ENCODE measurements around the gene GRAMD4. TPM values are rescaled to one million over a fixed set of nuclear protein-coding genes. Genes with fewer than 3 reads are reported as not detected.

Gene GRAMD4
- total and polyA plus RNA-seq, 10 of the 15 experiments (the other 5 are each of a cell fraction or from before 2014, with no cell fraction given): 0.21 to 45.5 (median 10.6) TPM

DNA sequence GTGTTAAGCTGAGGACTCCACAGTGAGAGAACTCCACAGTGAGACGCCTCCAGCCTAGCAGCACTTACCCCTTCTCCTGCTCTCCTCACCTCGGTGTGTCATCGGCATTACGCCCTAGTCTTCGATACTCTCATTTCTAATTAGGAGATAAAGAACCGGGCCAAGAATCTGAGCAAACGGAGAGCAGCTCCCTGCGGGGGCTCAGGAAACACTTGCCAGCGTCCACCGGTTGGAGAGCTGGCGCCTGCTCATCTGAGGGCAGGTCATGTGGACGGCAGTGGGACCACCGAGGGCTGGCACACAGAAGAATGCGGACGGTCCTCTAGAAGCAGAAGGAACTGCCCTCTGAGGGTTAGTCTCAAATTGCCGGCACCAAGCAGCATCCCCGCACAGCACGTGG lies 104.9 kb downstream of the GRAMD4 start (continued):
- TF ChIP-seq, protein P1, sequence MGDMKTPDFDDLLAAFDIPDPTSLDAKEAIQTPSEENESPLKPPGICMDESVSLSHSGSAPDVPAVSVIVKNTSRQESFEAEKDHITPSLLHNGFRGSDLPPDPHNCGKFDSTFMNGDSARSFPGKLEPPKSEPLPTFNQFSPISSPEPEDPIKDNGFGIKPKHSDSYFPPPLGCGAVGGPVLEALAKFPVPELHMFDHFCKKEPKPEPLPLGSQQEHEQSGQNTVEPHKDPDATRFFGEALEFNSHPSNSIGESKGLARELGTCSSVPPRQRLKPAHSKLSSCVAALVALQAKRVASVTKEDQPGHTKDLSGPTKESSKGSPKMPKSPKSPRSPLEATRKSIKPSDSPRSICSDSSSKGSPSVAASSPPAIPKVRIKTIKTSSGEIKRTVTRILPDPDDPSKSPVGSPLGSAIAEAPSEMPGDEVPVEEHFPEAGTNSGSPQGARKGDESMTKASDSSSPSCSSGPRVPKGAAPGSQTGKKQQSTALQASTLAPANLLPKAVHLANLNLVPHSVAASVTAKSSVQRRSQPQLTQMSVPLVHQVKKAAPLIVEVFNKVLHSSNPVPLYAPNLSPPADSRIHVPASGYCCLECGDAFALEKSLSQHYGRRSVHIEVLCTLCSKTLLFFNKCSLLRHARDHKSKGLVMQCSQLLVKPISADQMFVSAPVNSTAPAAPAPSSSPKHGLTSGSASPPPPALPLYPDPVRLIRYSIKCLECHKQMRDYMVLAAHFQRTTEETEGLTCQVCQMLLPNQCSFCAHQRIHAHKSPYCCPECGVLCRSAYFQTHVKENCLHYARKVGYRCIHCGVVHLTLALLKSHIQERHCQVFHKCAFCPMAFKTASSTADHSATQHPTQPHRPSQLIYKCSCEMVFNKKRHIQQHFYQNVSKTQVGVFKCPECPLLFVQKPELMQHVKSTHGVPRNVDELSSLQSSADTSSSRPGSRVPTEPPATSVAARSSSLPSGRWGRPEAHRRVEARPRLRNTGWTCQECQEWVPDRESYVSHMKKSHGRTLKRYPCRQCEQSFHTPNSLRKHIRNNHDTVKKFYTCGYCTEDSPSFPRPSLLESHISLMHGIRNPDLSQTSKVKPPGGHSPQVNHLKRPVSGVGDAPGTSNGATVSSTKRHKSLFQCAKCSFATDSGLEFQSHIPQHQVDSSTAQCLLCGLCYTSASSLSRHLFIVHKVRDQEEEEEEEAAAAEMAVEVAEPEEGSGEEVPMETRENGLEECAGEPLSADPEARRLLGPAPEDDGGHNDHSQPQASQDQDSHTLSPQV (IDR thresholded peaks at IDR 0.05): no peak
- no peak for TF ChIP-seq TARDBP (IDR thresholded peaks at IDR 0.05; ENCODE audit: borderline replicate concordance)
- no peak for TF ChIP-seq CHD1 (IDR thresholded peaks at IDR 0.05; ENCODE audit: low read depth, low read length)
- no peak for TF ChIP-seq ETV6 (conservative IDR thresholded peaks at IDR 0.05 in 1 of 2, IDR thresholded peaks at IDR 0.05 in 1 of 2; ENCODE audit: borderline replicate concordance in 1 of 2, low read depth in 1 of 2)
- no peak for TF ChIP-seq NBN (IDR thresholded peaks at IDR 0.05)

DNA sequence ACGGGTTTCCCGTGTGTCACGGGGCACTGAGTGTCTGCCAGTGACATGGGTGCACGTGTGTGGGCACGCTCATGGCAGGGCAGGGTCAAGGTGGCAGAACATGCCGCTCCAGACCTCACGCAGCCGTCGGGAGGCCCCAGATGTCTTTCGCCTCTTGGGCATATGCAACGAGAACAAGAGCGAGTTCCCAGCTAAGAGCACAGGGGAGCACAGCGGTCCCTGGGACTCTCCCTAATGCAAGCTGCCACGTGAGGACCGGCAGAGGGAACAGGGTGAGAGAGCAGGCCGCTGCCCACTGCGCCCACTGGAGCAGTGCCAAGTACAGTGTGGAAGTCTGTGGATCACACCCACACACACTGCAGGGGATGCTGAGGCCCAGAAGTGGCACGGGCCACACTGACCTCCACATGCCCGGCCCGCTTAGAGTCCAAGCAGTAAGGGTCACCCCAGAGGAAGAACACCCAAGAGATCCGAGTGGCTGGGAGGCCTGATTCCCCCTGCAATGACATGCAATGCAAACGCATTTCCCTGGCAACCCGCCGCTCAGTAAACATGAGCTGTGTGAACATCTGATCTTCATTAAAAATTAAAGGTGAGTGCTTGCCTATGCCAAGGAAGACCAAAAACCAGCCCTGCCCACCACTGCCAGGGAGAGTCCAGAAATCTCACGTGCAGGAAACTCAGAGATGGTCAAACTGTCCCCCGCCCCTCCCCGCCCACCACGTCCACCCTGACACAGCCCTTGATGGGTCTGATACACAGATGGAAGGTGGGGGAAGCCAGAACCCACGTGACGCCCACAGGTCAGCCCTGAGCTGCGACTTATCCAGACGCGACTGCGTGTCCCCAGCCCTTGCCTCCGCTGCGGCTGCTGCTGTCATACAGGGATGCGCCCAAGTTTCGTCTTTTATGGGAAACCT lies 106.1 kb downstream of the GRAMD4 start:
- TF ChIP-seq SMARCA5 (IDR thresholded peaks at IDR 0.05) (no peak), ZNF274 (IDR thresholded peaks at IDR 0.05; ENCODE audit: insufficient read depth, insufficient read length) (no peak), BHLHE40 (IDR thresholded peaks at IDR 0.05; ENCODE audit: borderline replicate concordance in 1 of 2, low read depth in 2 of 2, low read length in 1 of 2) (peak in 1 of 2 experiments; percentile 11; a peak in 1 of 4 replicates), ZZZ3 (IDR thresholded peaks at IDR 0.05; ENCODE audit: control insufficient read depth, insufficient read length, low read depth) (no peak)
- TF ChIP-seq, protein P2, sequence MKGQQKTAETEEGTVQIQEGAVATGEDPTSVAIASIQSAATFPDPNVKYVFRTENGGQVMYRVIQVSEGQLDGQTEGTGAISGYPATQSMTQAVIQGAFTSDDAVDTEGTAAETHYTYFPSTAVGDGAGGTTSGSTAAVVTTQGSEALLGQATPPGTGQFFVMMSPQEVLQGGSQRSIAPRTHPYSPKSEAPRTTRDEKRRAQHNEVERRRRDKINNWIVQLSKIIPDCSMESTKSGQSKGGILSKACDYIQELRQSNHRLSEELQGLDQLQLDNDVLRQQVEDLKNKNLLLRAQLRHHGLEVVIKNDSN (IDR thresholded peaks at IDR 0.05; ENCODE audit: borderline replicate concordance, extremely low read length, insufficient read depth, low read depth, low read length): peak; percentile 47
- ChIA-PET RAD21 (ENCODE audit: unreplicated experiment) (no interaction called here), SMC1A (ENCODE audit: uncharacterized antibody, unreplicated experiment) (no interaction called here), POLR2A (no interaction called here), CTCF (interaction anchor here (0.9 to 1.6 kb wide), 3 partner anchors 15 to 163 kb away, joined by 3 to 5 read pairs (median 3); no protein-coding TSS in a partner anchor)
- Histone ChIP-seq H3K9me3 (replicated peaks; ENCODE audit: control insufficient read depth, insufficient read depth, low read length) (no peaks in the 10 kb centered on the region), H3K4me3 (no peak overlapping the region), H3K4me1 (ENCODE audit: control insufficient read depth, insufficient read depth, low read length) (peaks cover 12% of the 10 kb centered on the region), H3K27me3 (replicated peaks in 1 of 2; ENCODE audit: control insufficient read depth in 2 of 2, insufficient read depth in 2 of 2, low read length in 1 of 2) (no peaks in the 10 kb centered on the region), H3K36me3 (ENCODE audit: control insufficient read depth in 2 of 2, insufficient read depth in 2 of 2, low read length in 1 of 2) (peaks cover 7 to 9% of the 10 kb centered on the region in 2 experiments; a peak in 3 of 4 replicates), H3K27ac (ENCODE audit: control insufficient read depth, insufficient read depth) (no peak overlapping the region), H3K9ac (ENCODE audit: control insufficient read depth, insufficient read depth, low read length) (no peak overlapping the region), H3K4me2 (ENCODE audit: control insufficient read depth, insufficient read depth) (no peak overlapping the region), H4K20me1 (ENCODE audit: control insufficient read depth, insufficient read depth) (peaks cover 3% of the 10 kb centered on the region; the same call in 1 of the 2 replicates), H3K79me2 (ENCODE audit: control insufficient read depth, insufficient read depth, low read length) (peaks cover 6% of the 10 kb centered on the region), H2AFZ (ENCODE audit: control insufficient read depth, low read depth, low read length) (no peak overlapping the region)
- in situ Hi-C loops (cut with MboI) (no loop called here), intact Hi-C loops (cut with micrococcal nuclease; ENCODE audit: unreplicated experiment) (no loop called here)
- DNase-seq (ENCODE audit: low read depth, low spot score) (no peak), ATAC-seq (peak; percentile 40), FAIRE-seq (no peak)
- no TSS peak for BruUV-seq (replicated peaks)
- 72% methylated on average over 38 of the region's 38 CpGs for WGBS (ENCODE audit: insufficient coverage, insufficient replicate concordance, low lambda C conversion rate, missing lambda C conversion rate)
